AML-193 (cell line): ENCODE data around the gene MSI1.

Source experiments
- DNase-seq, 2 experiments: peaks; one replicate each; lab custom pipeline; 2025; lab: John Stamatoyannopoulos, UW

MSI1 gene

GRCh38 chr12:120323772-120324171, 45.2 kb downstream of the MSI1 start:
- DNase-seq = no peak

- no peak for DNase-seq
These were observed 47.4 kb downstream of the MSI1 start for GRCh38 chr12:120321382-120322202.

GRCh38 chr12:120317224-120318105, 51.5 kb downstream of the MSI1 start:
- DNase-seq = peak; percentile 98 to 99

GRCh38 chr12:120316798-120317223, 52.2 kb downstream of the MSI1 start:
- DNase-seq = no peak

- no peak for DNase-seq
These were observed 54.7 kb downstream of the MSI1 start for GRCh38 chr12:120314220-120314619.

- DNase-seq = peak; percentile 92 to 95
These were observed 66.8 kb downstream of the MSI1 start, which contains the start of gene SIRT4 for GRCh38 chr12:120301962-120302815. TSS of gene SIRT4 (plus strand) at chr12:120302321. CDS start at chr12:120303562, 1,241 bp downstream.

GRCh38 chr12:120292661-120293531, 76.1 kb downstream of the MSI1 start, which contains the start of gene RNU4-1:
TSS of gene RNU4-1 (minus strand) at chr12:120293237.
- DNase-seq = peak; percentile 82 to 86

GRCh38 chr12:120292411-120292660, 76.6 kb downstream of the MSI1 start:
- DNase-seq = no peak
